Ascending aorta (tissue), 2 donors: ENCODE results near the gene ARID3A. TPM values are rescaled to one million over a fixed set of nuclear protein-coding genes. Genes with fewer than 3 reads are reported as not detected.

ENCODE experiments used
- DNase-seq, 2 donors: peaks; one replicate each; pipeline ENCODE4 v3.0.0-alpha.2; 2019; ENCODE audit warnings: low spot score in 2 of 2
- H3K27ac ChIP-seq, 2 donors: fragments of 200-600 bp; sonication (generic); one replicate each; pipeline ENCODE4 v1.5.1; 2016 to 2017; ENCODE audit warnings: mild to moderate bottlenecking in 1 of 2
- H3K27me3 ChIP-seq: fragments of 200-600 bp; sonication (generic); one replicate; pipeline ENCODE4 v1.5.1; 2017
- H3K36me3 ChIP-seq, 2 donors: fragments of 200-600 bp; sonication (generic); one replicate each; pipeline ENCODE4 v1.5.1; 2016
- H3K4me1 ChIP-seq, 2 donors: fragments of 200-600 bp; sonication (generic); one replicate each; pipeline ENCODE4 v1.5.1; 2016 to 2017; ENCODE audit warnings: mild to moderate bottlenecking in 1 of 2
- H3K4me3 ChIP-seq, 2 donors: fragments of 200-600 bp; sonication (generic); one replicate each; pipeline ENCODE4 v1.5.1; 2016 to 2017; ENCODE audit warnings: mild to moderate bottlenecking in 1 of 2
- H3K9me3 ChIP-seq, 2 donors: fragments of 200-600 bp; sonication (generic); one replicate each; pipeline ENCODE4 v1.5.1; 2016
- CTCF ChIP-seq, 3 experiments: fragments of 200-600 bp in 2 of 3; fragments of 450-650 bp in 1 of 3; sonication (generic) in 2 of 3; IDR thresholded peaks; one replicate each; pipeline ENCODE4 v1.5.1; 2016 to 2019; ENCODE audit warnings: antibody characterized with exemption in 3 of 3, mild to moderate bottlenecking in 1 of 3, moderate library complexity in 1 of 3
- intact Hi-C: fragments of 100-400 bp; cut with DNase I; formaldehyde crosslinking; loops from one replicate; pipeline ENCODE4 v1.15.1; 2023
- total RNA-seq: library from RNA; depleted of rRNA; stranded (reverse); fragments of >200 nt; gene quantifications from one replicate; pipeline ENCODE4 v1.1.0, GENCODE V29; 2016

The ARID3A gene
- total RNA-seq, 1 donor from 2014 or later, result 55.3 TPM

- Histone ChIP-seq H3K9me3 (no peaks in the 10 kb centered on the region), H3K36me3 (peaks cover 0 to 7% of the 10 kb centered on the region in 2 donors), H3K27me3 (peaks cover 11% of the 10 kb centered on the region), H3K4me1 (peaks cover 0 to 14% of the 10 kb centered on the region in 2 donors), H3K4me3 (no peak overlapping the region), H3K27ac (no peak overlapping the region)
- intact Hi-C loops, result no loop called here
- no peak for DNase-seq
- TF ChIP-seq CTCF (IDR thresholded peaks at IDR 0.05), result no peak
Measured at GRCh38 chr19:999379-999719, 73.5 kb downstream of the ARID3A start.

- Histone ChIP-seq H3K9me3 (no peaks in the 10 kb centered on the region), H3K27me3 (peaks cover 11% of the 10 kb centered on the region), H3K4me1 (peaks cover 0 to 14% of the 10 kb centered on the region in 2 donors), H3K36me3 (no peaks in the 10 kb centered on the region), H3K4me3 (peak within 1 kb of the TSS in 1 of 2 donors; percentile 21), H3K27ac (no peak within 1 kb of the TSS)
- no peak for DNase-seq
- peak; percentile 26 to 47 (median 45) for TF ChIP-seq CTCF (IDR thresholded peaks at IDR 0.05)
- intact Hi-C loops, result no loop called here
Measured at GRCh38 chr19:1000095-1000494, 74.3 kb downstream of the ARID3A start, which contains the start of gene GRIN3B. Gene GRIN3B (plus strand): TSS chr19:1000419. CDS start chr19:1000438, 19 bp downstream.

- no peak for DNase-seq
- H3K4me1 ChIP-seq, result peaks cover 0 to 14% of the 10 kb centered on the region in 2 donors
- peak overlapping the region in 1 of 2 donors; percentile 21 for H3K4me3 ChIP-seq
- H3K36me3 ChIP-seq, result no peaks in the 10 kb centered on the region
- intact Hi-C loops, result no loop called here
- H3K9me3 ChIP-seq, result no peaks in the 10 kb centered on the region
- TF ChIP-seq CTCF (IDR thresholded peaks at IDR 0.05), result no peak
- no peak overlapping the region for H3K27ac ChIP-seq
- peaks cover 5% of the 10 kb centered on the region for H3K27me3 ChIP-seq
Measured at GRCh38 chr19:1000591-1001537, 75.0 kb downstream of the ARID3A start.

GRCh38 chr19:1001538-1002166 is 75.8 kb downstream of the ARID3A start:
- intact Hi-C loops, result no loop called here
- Histone ChIP-seq H3K27ac (no peak overlapping the region), H3K4me3 (no peak overlapping the region), H3K4me1 (peaks cover 0 to 10% of the 10 kb centered on the region in 2 donors), H3K27me3 (no peaks in the 10 kb centered on the region), H3K36me3 (no peaks in the 10 kb centered on the region), H3K9me3 (no peaks in the 10 kb centered on the region)
- DNase-seq, result no peak
- peak; percentile 86 to 97 (median 95) for TF ChIP-seq CTCF (IDR thresholded peaks at IDR 0.05)

DNA sequence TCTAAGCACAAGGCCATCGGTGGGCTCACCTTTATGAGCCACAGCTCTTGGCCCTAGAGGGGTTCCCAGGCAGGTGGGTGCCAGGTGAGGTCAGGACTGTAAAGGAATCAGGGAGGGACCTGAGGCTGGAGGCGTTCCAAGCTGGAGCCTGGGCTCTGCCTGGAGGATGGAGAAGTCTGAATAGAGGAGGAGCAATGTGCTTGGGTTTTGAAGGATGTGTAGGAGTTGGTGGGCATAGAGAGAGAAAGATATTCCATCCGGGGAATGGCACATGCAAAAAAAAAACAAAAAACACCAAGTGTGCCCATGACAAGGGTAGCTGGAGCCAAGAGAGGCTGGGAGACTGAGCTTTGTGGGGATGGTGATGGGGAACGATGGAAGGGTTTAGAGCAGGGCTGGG is 76.8 kb downstream of the ARID3A start:
- intact Hi-C loops, result no loop called here
- H3K27ac ChIP-seq, result no peak overlapping the region
- no peaks in the 10 kb centered on the region for H3K27me3 ChIP-seq
- H3K36me3 ChIP-seq, result no peaks in the 10 kb centered on the region
- DNase-seq, result no peak
- no peaks in the 10 kb centered on the region for H3K9me3 ChIP-seq
- no peak overlapping the region for H3K4me3 ChIP-seq
- TF ChIP-seq CTCF (IDR thresholded peaks at IDR 0.05), result no peak
- peaks cover 0 to 10% of the 10 kb centered on the region in 2 donors for H3K4me1 ChIP-seq
